Measurements from ENCODE around the gene LDB3.

GRCh38 chr10:86708783-86709380 is 40.6 kb downstream of the LDB3 start:
- TF ChIP-seq CTCF (IDR thresholded peaks at IDR 0.05; ENCODE audit: low read length) (no peak), EZH2 (IDR thresholded peaks at IDR 0.05; ENCODE audit: borderline replicate concordance, low read length) (no peak)

Data from OCI-LY1 (cell line).